Measurements from ENCODE around the gene RAPGEF2.

Gene RAPGEF2

DNA sequence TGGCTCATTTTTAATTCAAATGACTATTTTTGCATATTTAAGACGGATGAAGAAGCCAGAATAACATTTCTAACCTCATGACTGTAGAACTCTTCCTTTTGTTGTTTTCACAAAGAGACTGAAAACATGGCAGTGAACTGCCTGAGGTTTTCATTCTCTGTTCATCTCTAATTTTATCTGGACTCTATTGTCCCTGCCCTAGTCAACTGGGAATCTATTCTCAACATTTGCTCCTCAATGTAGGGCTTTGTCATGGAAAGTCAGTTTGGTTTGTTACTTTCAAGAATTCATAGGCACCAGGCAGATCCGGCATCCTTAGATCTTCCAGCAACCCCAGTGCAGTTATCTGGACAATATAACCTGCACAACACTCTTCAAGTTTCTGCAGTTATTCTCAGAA lies 277.0 kb downstream of the RAPGEF2 start:
- no peak for DNase-seq

DNA sequence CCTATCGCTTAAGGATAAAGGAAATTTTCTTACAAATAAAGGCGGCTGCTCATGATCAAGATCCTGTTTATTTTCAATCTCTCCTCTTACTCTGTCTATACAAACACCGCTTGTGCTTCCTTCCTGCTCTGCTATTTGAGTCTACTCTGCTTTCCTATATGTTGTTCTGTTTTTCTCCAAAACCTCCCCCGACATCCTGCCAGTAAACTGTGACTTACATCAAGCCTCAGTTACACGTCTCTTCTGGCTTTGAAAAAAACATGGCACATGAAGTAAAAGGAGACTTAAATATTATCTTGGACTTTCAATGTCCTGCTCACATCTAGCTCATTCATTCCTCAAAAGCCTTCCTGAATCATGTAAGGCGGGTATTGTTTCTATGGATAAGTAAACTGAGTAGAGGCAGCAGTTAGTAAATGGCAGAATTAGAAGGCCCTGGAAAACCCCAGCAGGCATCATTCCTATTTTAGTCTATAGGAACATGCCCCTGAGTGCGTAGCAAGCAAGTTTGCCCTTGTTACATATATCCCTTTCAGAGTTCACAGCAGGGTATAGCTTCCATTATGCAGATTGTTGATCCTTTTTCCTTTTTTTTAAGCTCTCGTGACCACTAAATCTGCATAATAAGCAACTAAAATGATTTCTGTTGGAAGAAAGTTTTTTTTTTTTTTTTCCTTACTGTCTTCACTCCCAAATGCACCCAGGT lies 280.1 kb downstream of the RAPGEF2 start:
- DNase-seq, result no peak

DNA sequence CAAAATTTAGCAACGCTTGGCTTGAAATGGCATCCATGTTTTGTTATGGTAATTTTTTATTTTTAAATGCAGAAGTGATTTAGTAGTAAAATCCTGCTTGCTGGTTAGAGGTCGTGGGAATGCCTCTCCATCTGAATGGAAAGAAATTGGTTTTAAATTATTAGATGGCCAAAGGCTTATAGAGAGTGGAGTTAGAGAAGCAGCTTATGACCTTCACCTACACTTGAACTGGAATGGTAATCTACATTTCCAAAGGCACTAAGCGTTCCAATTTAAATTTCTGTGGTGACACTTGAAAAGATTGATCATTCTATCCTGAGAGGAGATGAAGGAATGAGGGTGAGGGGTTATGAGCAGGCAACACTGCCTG lies 280.7 kb downstream of the RAPGEF2 start:
- no peak for DNase-seq

DNA sequence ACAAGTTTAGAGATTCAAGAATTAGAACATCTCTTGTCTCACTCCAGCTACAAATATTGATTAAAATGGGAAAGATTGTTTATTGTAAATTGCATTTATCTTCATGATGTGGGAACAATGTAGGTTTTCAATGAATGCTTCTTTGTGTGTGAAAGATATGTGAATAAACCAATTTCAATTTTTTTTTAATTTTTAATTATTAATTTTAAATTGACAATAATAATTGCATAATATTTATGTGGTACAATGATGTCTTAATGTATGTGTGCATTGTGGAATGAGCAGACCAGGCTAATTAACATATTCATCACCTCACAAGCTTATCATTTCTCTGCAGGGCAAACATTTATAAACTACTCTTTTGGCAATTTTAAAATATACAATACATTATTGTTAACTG lies 281.1 kb downstream of the RAPGEF2 start:
- DNase-seq, result no peak

DNA sequence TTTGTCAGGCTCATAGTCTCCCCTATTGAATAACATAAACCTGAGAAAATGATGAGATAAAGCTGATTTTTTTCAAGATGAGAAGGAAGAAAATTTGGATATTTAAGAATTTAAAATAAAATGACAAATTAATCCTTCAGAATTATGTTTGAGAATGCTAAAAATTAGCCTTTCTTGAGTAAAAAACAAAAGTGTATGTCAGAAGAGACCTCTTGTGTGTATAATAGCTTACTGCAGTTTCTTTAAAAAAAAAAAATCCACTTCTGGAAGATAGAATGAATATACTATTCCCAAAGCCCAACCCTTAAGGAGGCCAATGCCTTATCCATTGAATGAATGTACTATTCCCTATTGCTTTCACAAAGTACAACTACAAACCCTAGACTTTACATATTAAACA lies 281.8 kb downstream of the RAPGEF2 start:
- no peak for DNase-seq

DNA sequence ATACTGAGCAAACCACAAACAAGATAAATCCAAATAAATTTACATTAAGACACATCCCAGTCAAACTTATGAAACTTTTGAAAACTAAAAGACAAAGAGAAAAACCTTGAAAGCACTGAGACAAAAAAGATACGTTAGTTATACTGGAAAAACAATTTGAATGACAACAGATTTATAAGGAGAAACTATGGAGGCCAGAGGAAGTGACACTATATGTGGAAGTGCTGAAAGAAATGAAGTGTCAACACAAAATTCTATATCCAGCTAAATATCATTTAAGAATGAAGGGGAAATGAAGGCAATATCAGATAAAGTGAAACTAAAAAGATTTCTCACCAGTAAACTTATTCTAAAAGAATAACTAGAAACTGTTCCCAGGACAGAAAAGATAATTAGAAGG lies 283.7 kb downstream of the RAPGEF2 start:
- DNase-seq, result no peak

DNA sequence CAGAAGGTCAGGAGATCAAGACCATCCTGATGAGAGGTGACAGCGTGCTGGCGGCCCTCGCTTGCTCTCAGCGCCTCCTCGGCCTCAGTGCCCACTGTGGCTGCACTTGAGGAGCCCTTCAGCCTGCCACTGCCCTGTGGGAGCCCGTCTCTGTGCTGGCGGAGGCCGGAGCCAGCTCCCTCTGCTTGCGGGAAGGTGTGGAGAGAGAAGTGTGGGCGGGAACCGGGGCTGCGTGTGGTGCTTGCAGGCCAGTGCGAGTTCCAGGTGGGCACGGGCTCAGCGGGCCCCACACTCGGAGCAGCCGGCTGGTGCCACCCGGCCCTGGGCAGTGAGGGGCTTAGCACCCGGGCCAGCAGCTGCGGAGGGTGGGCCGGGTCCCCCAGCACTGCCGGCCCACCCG lies 286.9 kb downstream of the RAPGEF2 start:
- DNase-seq, result no peak

DNA sequence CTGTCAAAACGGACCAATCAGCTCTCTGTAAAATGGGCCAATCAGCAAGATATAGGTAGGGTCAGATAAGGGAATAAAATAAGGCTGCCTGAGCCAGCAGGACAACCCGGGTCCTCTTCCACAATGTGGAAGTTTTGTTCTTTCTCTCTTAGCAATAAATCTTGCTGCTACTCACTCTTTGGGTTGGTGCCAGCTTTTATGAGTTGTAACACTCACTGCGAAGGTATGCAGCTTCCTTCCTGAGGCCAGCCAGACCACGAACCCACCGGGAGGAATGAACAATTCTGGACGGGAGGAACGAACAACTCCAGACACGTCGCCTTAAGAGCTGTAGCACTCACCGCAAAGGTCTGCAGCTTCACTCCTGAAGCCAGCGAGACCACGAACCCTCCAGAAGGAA lies 287.8 kb downstream of the RAPGEF2 start:
- DNase-seq, result no peak

DNA sequence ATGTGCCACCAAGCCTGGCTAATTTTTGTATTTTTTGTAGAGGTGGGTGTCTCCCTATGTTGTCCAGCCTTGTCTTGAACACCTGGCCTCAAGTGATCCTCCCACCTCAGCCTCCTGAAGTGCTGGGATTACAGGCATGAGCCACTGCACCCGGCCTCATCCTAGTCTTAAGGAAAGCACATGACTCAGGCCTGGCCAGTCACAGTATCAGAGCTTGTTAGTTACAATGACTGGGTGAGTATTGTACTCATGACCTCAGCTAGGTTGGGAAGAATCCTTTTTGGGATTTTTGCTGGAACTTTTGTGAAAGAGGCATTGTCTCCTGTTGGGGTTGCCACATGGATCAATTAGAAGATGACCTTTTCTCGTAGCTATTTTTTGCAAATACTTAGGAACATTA lies 292.8 kb downstream of the RAPGEF2 start:
- no peak for DNase-seq

DNA sequence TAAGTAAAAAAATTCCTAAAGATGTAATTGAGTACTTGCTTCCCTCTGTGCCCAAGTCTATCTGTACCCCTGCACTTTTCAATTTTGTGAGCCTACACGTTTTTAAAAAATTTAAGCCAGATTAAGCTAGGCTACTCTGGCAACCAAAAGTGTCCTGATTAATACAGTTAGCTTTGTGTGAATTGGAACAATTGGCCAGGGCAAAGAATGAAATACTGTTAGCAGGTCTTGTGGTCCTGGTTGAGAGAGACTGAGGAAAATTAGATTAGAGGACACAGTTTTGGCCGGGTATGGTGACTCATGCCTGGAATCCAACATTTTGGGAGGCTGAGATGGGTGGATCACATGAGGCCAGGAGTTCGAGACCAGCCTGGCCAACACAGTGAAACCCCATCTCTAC lies 293.3 kb downstream of the RAPGEF2 start:
- no peak for DNase-seq

DNA sequence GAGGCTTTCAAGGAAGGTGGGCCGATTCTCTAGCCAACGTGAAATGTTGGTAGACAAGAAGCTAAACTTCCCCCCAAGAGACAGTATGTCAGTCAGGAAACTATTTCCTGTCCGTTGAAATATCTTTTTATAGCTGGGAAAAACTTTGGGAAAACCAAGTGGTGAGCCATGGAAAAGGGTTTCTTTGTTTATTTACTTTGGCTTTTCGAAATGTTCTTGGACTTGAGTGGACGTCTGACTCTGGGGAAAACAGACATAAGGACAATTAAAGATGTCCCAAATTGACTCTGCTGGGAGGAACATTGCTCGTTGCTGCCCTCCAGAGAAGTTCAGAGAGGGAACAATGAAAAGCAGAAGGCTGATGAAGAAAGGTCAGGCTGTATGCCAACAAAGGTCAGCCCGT lies 295.4 kb downstream of the RAPGEF2 start:
- DNase-seq, result no peak

DNA sequence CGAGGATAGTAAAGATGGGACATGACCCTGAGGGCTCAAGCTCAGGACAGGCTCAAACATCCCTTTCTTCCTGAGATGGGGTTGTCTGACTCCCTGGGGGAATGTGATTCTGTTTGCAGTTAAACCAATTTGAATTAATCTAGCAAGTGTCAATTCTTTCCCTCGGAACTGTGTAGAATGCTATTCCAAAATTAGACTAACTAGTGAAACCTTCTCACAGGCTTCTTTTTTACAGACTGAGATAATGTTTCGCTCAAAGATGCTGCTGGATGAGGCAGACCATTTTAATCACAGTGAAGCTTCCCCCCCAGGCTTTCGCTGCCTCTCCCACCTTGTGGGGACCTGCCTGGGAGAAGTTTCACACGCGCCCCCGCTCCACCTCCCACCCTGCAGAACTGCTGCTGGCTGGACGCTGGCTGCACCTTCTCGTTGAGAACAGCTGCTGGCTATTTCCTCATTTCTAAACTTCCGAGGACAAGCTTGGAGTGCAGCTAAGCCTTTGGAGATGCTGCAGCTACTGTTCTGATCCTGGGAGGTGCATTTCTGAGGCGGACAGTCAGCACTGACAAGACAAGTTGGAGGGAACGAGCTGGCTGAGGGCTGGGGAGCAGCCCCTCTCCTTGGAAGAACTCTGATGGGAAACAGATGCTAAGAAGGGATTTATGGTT lies 297.8 kb downstream of the RAPGEF2 start:
- DNase-seq, result peak; percentile 18

DNA sequence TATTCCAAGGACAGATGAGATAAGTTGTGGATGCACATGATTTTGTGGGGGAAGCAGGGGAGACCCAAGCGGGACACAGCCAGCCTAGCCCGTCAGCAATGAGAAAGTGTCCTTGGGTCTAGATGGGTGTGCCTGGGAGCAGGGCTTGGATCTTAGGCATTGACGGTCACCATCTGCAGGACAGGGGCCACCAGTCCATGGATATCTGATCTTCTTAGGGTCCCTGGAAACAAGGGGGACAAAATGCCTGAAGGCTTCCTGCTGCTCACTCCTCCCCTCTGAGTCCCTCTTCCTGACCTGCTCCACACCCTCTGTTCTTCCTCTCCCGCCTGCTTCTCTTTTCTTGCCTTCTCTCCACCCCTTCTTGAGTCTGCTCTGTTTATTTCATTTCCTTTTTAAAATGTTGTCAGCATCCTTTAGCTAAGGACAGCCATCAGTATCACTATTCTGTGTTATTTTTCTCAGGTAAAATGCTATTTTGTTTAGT lies 298.4 kb downstream of the RAPGEF2 start:
- no peak for DNase-seq

DNA sequence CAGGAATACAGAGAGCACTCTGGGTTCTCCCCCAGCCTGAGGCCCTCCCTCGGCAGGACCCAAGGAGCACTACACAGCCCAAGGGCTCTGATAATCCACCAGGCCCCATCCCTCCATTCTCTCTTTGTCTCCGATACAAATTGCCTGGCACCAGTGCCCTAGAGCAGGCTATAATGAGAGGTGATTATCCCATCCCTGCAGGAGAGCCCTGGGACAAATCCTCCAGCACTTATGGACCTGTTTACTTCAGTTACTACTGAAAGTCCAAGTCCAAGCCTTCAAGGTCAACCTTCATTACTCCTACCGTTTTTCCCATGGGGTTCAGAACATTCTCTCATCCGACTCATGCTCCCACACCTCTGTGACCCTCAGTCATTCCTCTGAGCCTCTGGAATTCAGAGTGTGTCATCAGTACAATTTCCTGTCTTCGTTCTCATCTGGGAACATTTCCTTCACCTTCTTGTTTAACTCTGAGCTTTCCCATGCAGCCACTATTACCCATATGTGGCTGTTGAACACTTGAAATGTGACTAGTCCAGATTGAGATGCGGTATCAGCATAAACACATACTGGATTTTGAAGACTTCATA lies 299.0 kb downstream of the RAPGEF2 start:
- DNase-seq, result no peak

Data from NCI-H82 (cell line).